HepG2 (cell line): ENCODE measurements around the gene ASB11. TPM values are rescaled to one million over a fixed set of nuclear protein-coding genes. Genes with fewer than 3 reads are reported as not detected.

ENCODE experiments used
- ASH2L ChIP-seq: fragments of 300-600, 200-600 bp; sonication (generic); IDR thresholded peaks from 2 replicates; pipeline ENCODE4 v1.7.0; 2017; ENCODE audit warnings: low read depth, mild to moderate bottlenecking, moderate library complexity, mixed read lengths, low read length; ENCODE audit not compliant: insufficient read length
- ATF1 ChIP-seq: IDR thresholded peaks from 2 replicates; pipeline ENCODE4 v1.6.1; 2016; ENCODE audit warnings: mild to moderate bottlenecking, control low read depth
- ELF1 ChIP-seq: sonication (generic); formaldehyde crosslinking; IDR thresholded peaks from 2 replicates; pipeline ENCODE4 v1.4.0; 2020; ENCODE audit warnings: missing genetic modification reagents
- JUN ChIP-seq: sonication (generic); formaldehyde crosslinking; IDR thresholded peaks from 2 replicates; pipeline ENCODE4 v1.4.0; 2020; ENCODE audit warnings: mild to moderate bottlenecking, missing genetic modification reagents
- KLF11 ChIP-seq: IDR thresholded peaks from 2 replicates; pipeline ENCODE4 v1.6.1; 2016; ENCODE audit warnings: missing compliant biosample characterization
- NRL ChIP-seq: sonication (generic); formaldehyde crosslinking; IDR thresholded peaks from 2 replicates; pipeline ENCODE4 v1.5.0; 2020; ENCODE audit warnings: missing genetic modification reagents, mild to moderate bottlenecking, moderate library complexity, borderline replicate concordance
- PRMT3 ChIP-seq: sonication (generic); formaldehyde crosslinking; IDR thresholded peaks from 2 replicates; pipeline ENCODE4 v1.8.1; 2022; ENCODE audit warnings: low read depth, mild to moderate bottlenecking, moderate library complexity, missing genetic modification reagents, borderline replicate concordance
- RBFOX2 ChIP-seq: fragments of 200-400 bp; formaldehyde crosslinking; IDR thresholded peaks from 2 replicates; pipeline ENCODE4 v1.6.1; 2017; ENCODE audit warnings: low read depth, mild to moderate bottlenecking, low read length
- SP2 ChIP-seq: sonication (generic); formaldehyde crosslinking; IDR thresholded peaks from 2 replicates; pipeline ENCODE4 v1.5.1; 2020; ENCODE audit warnings: mild to moderate bottlenecking, missing genetic modification reagents
- SUZ12 ChIP-seq: fragments of 150-350 bp; IDR thresholded peaks from 2 replicates; pipeline ENCODE4 v1.6.1; 2014; ENCODE audit warnings: low read depth, low read length
- TBP ChIP-seq: sonication (generic); formaldehyde crosslinking; IDR thresholded peaks from 2 replicates; pipeline ENCODE4 v1.5.0; 2020; ENCODE audit warnings: missing genetic modification reagents
- THYN1 ChIP-seq: sonication (generic); formaldehyde crosslinking; IDR thresholded peaks from 2 replicates; pipeline ENCODE4 v1.8.1; 2023; ENCODE audit warnings: low read depth, mild to moderate bottlenecking, moderate library complexity, missing genetic modification reagents, borderline replicate concordance
- YEATS2 ChIP-seq: sonication (generic); formaldehyde crosslinking; IDR thresholded peaks from 2 replicates; pipeline ENCODE4 v1.4.0; 2020; ENCODE audit warnings: missing genetic modification reagents, borderline replicate concordance
- ZBTB21 ChIP-seq: sonication (generic); formaldehyde crosslinking; IDR thresholded peaks from 2 replicates; pipeline ENCODE4 v1.4.0; 2020; ENCODE audit warnings: missing genetic modification reagents
- ZFAT ChIP-seq: sonication (generic); formaldehyde crosslinking; conservative IDR thresholded peaks from 2 replicates; pipeline ENCODE4 v1.8.1; 2023; ENCODE audit warnings: missing genetic modification reagents, inconsistent platforms
- ZNF274 ChIP-seq: sonication (generic); formaldehyde crosslinking; IDR thresholded peaks from 2 replicates; pipeline ENCODE4 v1.5.1; 2020; ENCODE audit warnings: mild to moderate bottlenecking, missing genetic modification reagents
- ZNF317 ChIP-seq: sonication (generic); formaldehyde crosslinking; IDR thresholded peaks from 2 replicates; pipeline ENCODE4 v1.5.0; 2020; ENCODE audit warnings: mild to moderate bottlenecking, missing genetic modification reagents
- ZNF589 ChIP-seq: sonication (generic); formaldehyde crosslinking; conservative IDR thresholded peaks from 2 replicates; pipeline ENCODE4 v1.8.0; 2022; ENCODE audit warnings: mild to moderate bottlenecking, moderate library complexity, missing genetic modification reagents
- ZSCAN12 ChIP-seq: sonication (generic); formaldehyde crosslinking; IDR thresholded peaks from 2 replicates; pipeline ENCODE4 v1.9.0; 2021; ENCODE audit warnings: mild to moderate bottlenecking, missing genetic modification reagents
- ZSCAN21 ChIP-seq: sonication (generic); formaldehyde crosslinking; IDR thresholded peaks from 2 replicates; pipeline ENCODE4 v1.8.0; 2022; ENCODE audit warnings: mild to moderate bottlenecking, missing genetic modification reagents, moderate library complexity, borderline replicate concordance
- polyA plus RNA-seq, 8 experiments: library from polyadenylated mRNA; depleted of rRNA in 3 of 8; stranded (reverse) in 7 of 8; unstranded in 1 of 8; fragments of >200 nt; fragmentation: Illumina TruSeq in 4 of 8; extraction: Trizol in 4 of 8; gene quantifications; 2 replicates each; pipeline versions ENCODE4 v1.2.1 to v1.2.3, GENCODE V29; 2011 to 2016; ENCODE audit warnings: low read depth in 4 of 8, missing spikeins in 1 of 8, mixed read lengths in 1 of 8; ENCODE audit not compliant: insufficient read depth in 1 of 8
- total RNA-seq, 5 experiments: library from RNA; depleted of rRNA; stranded (reverse); fragments of >200 nt; fragmentation: Illumina TruSeq; extraction: Trizol; gene quantifications; 2 replicates each; pipeline ENCODE4 v1.2.3, GENCODE V29; 2016; ENCODE audit warnings: low read depth in 1 of 5
- TF ChIP-seq, protein P1 (sequence below): sonication (generic); formaldehyde crosslinking; IDR thresholded peaks from 2 replicates; pipeline ENCODE4 v1.5.0; 2020; ENCODE audit warnings: missing genetic modification reagents
- TF ChIP-seq, protein P2 (sequence below): IDR thresholded peaks from 2 replicates; pipeline ENCODE4 v1.6.1; 2016; ENCODE audit warnings: control low read depth
- TF ChIP-seq, protein P3 (sequence below): sonication (generic); formaldehyde crosslinking; IDR thresholded peaks from 2 replicates; pipeline ENCODE4 v1.5.0; 2020; ENCODE audit warnings: missing genetic modification reagents
- TF ChIP-seq, protein P4 (sequence below): IDR thresholded peaks from 2 replicates; pipeline ENCODE4 v1.6.1; 2016
- TF ChIP-seq, protein P5 (sequence below): IDR thresholded peaks from 2 replicates; pipeline ENCODE4 v1.6.1; 2016; ENCODE audit warnings: low read depth

ASB11 gene
- total and polyA plus RNA-seq, 2 of the 13 experiments (the other 11 are each of a cell fraction or from before 2014, with no cell fraction given) = not detected

DNA sequence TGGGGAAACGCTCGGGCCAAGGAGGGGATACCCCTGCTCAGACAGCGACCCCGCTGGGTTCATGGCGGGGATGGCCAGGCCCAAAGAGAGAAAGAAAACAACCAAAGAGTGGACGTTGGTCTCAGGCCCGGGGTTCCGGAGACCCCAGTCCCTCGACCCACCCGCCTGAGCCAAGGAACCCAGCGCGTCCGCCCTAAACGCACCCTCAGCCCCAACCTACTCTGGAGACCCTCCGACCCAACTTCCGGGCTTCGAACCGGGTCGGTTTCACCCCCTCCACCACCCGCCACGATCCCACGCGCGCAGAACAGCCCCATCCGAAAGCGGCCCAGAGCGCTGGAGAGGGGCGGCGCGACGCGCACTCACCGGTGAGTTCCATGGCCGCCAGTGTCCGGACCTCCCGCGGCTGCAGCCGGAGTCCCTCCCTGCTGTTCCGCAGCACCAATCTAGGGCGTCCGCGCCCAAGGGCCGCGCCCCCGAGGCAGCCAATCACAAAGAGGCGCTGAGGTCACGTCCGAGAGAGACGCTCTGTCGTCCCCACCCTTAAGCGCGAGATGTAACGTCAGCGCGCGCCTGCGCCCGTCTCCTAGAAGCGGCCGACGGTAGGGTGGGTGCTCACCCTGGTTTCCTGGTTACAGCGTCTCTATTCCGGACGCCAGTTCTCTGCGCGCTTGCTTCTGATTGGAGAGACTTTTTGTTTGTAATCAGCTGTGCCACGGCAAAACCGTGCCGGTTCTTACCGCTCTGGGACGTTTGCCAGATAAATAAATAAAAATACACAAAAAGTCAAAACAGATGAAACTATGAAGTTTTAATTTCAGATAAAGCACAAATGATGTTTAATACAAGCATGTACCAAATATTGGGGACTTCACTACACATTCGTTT lies 19.9 kb upstream of the ASB11 start, which contains the start of gene PIGA (continued):
- TF ChIP-seq, protein P1, sequence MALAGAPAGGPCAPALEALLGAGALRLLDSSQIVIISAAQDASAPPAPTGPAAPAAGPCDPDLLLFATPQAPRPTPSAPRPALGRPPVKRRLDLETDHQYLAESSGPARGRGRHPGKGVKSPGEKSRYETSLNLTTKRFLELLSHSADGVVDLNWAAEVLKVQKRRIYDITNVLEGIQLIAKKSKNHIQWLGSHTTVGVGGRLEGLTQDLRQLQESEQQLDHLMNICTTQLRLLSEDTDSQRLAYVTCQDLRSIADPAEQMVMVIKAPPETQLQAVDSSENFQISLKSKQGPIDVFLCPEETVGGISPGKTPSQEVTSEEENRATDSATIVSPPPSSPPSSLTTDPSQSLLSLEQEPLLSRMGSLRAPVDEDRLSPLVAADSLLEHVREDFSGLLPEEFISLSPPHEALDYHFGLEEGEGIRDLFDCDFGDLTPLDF (CRISPR knock-in tag) = peak; percentile 49; the same call in 1 of the 2 replicates
- no peak for TF ChIP-seq JUN
- TF ChIP-seq ELF1 = peak; percentile 63
- no peak for TF ChIP-seq TBP (CRISPR knock-in tag)
- peak; percentile 81 for TF ChIP-seq ZBTB21 (CRISPR knock-in tag)
- peak; percentile 85 for TF ChIP-seq ATF1 (CRISPR knock-in tag)
- no peak for TF ChIP-seq ZSCAN21 (CRISPR knock-in tag)
- no peak for TF ChIP-seq ZFAT (CRISPR knock-in tag)
- 0 out of 2 replicates have a peak, but pooled peaks have one; percentile 50 for TF ChIP-seq ZNF274 (CRISPR knock-in tag)
- no peak for TF ChIP-seq THYN1 (CRISPR knock-in tag)
- TF ChIP-seq ZNF589 (CRISPR knock-in tag) = no peak
- peak; percentile 21 for TF ChIP-seq ASH2L
- TF ChIP-seq YEATS2 = peak; percentile 75; the same call in 1 of the 2 replicates
- TF ChIP-seq PRMT3 (CRISPR knock-in tag) = no peak
- TF ChIP-seq, protein P2, sequence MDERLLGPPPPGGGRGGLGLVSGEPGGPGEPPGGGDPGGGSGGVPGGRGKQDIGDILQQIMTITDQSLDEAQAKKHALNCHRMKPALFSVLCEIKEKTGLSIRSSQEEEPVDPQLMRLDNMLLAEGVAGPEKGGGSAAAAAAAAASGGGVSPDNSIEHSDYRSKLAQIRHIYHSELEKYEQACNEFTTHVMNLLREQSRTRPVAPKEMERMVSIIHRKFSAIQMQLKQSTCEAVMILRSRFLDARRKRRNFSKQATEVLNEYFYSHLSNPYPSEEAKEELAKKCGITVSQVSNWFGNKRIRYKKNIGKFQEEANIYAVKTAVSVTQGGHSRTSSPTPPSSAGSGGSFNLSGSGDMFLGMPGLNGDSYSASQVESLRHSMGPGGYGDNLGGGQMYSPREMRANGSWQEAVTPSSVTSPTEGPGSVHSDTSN = no peak
- no peak for TF ChIP-seq ZNF317 (CRISPR knock-in tag)
- no peak for TF ChIP-seq ZSCAN12 (CRISPR knock-in tag)
- TF ChIP-seq, protein P3, sequence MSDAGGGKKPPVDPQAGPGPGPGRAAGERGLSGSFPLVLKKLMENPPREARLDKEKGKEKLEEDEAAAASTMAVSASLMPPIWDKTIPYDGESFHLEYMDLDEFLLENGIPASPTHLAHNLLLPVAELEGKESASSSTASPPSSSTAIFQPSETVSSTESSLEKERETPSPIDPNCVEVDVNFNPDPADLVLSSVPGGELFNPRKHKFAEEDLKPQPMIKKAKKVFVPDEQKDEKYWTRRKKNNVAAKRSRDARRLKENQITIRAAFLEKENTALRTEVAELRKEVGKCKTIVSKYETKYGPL (CRISPR knock-in tag) = no peak
- TF ChIP-seq RBFOX2 = peak; percentile 83
- peak; percentile 88 for TF ChIP-seq SP2
- peak; percentile 75; the same call in 1 of the 2 replicates for TF ChIP-seq KLF11 (CRISPR knock-in tag)
- TF ChIP-seq, protein P4, sequence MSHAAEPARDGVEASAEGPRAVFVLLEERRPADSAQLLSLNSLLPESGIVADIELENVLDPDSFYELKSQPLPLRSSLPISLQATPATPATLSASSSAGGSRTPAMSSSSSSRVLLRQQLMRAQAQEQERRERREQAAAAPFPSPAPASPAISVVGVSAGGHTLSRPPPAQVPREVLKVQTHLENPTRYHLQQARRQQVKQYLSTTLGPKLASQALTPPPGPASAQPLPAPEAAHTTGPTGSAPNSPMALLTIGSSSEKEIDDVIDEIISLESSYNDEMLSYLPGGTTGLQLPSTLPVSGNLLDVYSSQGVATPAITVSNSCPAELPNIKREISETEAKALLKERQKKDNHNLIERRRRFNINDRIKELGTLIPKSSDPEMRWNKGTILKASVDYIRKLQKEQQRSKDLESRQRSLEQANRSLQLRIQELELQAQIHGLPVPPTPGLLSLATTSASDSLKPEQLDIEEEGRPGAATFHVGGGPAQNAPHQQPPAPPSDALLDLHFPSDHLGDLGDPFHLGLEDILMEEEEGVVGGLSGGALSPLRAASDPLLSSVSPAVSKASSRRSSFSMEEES = no peak
- TF ChIP-seq, protein P5, sequence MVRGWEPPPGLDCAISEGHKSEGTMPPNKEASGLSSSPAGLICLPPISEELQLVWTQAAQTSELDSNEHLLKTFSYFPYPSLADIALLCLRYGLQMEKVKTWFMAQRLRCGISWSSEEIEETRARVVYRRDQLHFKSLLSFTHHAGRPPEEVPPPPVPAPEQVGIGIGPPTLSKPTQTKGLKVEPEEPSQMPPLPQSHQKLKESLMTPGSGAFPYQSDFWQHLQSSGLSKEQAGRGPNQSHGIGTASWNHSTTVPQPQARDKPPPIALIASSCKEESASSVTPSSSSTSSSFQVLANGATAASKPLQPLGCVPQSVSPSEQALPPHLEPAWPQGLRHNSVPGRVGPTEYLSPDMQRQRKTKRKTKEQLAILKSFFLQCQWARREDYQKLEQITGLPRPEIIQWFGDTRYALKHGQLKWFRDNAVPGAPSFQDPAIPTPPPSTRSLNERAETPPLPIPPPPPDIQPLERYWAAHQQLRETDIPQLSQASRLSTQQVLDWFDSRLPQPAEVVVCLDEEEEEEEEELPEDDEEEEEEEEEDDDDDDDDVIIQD (CRISPR knock-in tag) = no peak
- TF ChIP-seq SUZ12 = no peak
- peak; percentile 53; the same call in 1 of the 2 replicates for TF ChIP-seq NRL (CRISPR knock-in tag)
